A172 (cell line): ENCODE results near the gene VAC14. TPM values are rescaled to one million over a fixed set of nuclear protein-coding genes. Genes with fewer than 3 reads are reported as not detected.

Experiments used
- DNase-seq: peaks from one replicate; pipeline ENCODE4 v3.0.0-alpha.2; 2015; ENCODE audit warnings: low spot score
- total RNA-seq: library from RNA; depleted of rRNA; stranded (reverse); fragments of >200 nt; shearing (Covaris generic); gene quantifications from 2 replicates; pipeline ENCODE4 v1.2.3, GENCODE V29; 2014

Gene VAC14
- total RNA-seq, 1 experiment from 2014 or later, result 58.8 TPM

DNA sequence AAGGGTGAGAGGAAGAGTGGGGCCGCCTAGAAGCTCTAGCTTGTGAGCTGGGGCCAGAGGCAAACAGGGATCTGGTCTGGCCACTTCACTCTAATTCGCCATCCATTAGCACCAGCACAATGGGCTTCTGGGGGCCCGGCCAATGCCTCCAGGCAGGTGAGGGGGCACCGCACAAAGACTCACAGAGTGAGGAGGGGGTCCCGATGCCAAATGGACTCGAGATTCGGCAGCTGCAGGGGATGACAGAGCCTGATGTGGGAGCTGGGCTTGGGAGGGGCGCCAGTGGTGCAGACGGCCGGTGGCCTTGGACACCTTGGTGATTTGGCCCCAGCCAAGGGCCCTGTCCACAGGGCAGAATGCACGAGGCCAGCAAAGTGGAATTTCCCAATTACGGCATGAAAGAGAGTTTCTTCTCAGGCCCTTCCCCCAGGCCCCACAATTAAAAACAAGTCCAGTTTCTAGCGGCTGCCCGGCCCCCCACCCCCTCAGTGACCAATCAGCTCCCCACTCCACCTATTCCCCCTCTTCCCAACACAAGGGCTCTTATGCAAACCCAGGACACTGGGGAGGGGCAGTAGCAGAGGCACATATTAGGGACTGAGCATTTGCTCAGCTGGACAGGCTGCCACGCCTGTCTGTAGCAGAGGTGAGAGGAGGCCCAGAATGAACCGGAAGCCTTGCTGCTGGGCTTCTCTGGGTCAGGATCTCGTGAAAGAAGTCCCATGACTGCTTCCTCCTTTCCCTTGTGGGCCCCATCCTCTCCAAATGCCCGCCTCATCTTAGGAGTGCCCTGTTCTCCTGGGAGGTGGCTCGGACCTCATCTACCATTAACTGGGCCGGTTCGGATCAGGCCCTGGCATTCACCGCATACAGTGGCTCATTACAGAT lies 75.7 kb downstream of the VAC14 start:
- DNase-seq, result no peak

- no peak for DNase-seq
Observed at GRCh38 chr16:70724146-70725023, 76.6 kb downstream of the VAC14 start.

GRCh38 chr16:70723740-70724145 lies 77.2 kb downstream of the VAC14 start:
- no peak for DNase-seq

- DNase-seq, result no peak
Observed at GRCh38 chr16:70721202-70721963, 79.6 kb downstream of the VAC14 start.

DNA sequence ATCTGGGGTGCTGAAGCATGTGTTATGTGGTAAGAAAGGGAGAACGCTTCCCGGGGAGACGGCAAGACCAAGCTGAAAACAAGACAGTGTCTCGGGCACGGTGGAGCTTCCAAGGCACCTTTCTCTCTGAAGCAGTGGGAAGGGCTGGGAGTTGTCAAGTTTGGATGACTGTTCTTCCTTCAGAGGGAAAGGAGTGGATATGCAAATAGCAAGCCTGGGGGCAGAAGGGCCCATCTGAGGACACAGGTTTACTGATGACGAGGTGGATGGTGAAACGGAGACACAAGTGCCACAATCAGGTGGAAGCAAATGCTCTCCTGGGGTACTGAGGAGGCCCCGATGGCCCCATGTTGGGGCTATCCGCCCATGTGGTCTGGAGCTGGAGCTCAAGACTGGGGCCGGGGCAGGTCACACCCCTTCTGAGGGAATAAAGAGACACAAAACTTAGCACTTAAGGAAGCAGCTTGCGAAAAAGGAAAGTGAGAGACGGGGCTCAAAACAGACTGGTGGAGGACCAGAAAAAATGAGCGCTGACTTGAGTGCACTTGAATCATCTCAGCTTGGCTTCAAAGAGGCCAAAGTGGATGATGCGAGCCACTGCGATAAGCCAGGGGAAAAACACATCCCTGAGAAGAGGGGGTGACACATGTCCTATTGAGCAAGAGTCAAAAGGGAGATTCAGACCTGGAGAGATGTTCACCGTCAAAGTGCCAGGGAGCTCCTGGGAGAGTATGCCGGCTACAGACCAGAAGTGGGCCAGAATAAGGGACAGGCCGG lies 80.3 kb downstream of the VAC14 start:
- no peak for DNase-seq

GRCh38 chr16:70717065-70717464 lies 83.9 kb downstream of the VAC14 start:
- DNase-seq, result no peak

- peak; percentile 74 for DNase-seq
Observed at GRCh38 chr16:70715860-70716357, 85.0 kb downstream of the VAC14 start.

GRCh38 chr16:70715055-70715858 lies 85.7 kb downstream of the VAC14 start:
- DNase-seq, result peak; percentile 99

DNA sequence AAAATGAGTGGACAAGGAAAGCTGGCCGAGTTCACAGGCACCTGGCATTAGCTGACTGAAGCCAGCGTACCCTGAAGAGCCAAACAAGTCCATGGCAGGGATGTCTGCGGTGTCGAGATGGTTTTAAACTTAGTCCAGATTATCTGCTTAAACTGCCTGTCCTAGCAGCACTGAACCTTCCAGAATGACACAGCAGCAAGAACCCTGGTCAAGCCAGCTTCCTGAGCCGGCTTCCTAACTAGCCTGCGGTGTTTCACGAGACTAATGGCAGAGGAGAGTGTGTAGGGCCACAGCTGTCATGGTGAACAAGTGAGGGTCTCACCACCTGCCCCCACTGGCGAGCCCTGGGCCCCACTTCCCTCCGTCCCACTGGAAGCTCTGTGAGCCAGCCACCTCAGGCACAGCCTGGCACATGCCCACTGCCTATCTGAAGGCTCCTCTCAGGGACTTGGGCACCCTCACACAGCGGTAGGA lies 86.3 kb downstream of the VAC14 start:
- no peak for DNase-seq

- DNase-seq, result no peak
Observed at GRCh38 chr16:70713824-70714223, 87.1 kb downstream of the VAC14 start.

- no peak for DNase-seq
Observed at GRCh38 chr16:70713342-70713741, 87.6 kb downstream of the VAC14 start.

- DNase-seq, result no peak
Observed at GRCh38 chr16:70712942-70713341, 88.0 kb downstream of the VAC14 start.

DNA sequence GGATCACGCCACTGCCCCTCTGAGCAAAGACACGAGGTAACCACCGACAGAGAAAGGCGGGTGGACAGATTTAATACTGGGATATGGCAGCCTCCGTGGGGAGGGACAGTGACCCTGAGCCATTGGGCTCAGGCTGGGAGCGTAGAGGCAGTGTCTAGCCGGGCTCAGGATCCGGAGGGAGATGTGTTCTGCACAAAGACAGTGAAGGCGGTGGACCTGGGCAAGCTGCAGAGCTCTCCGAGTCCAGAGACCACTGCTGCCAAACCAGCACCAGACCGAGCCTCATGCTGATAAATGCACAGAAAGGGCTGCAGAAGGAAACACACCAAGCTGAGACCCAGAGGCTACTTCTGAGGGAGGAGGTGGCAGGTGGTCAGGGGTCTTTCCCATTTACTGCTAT lies 88.6 kb downstream of the VAC14 start:
- no peak for DNase-seq

GRCh38 chr16:70711211-70712031 lies 89.5 kb downstream of the VAC14 start:
- DNase-seq, result no peak

- no peak for DNase-seq
Observed at GRCh38 chr16:70710422-70711210, 90.3 kb downstream of the VAC14 start.

- DNase-seq, result no peak
Observed at GRCh38 chr16:70709942-70710341, 91.0 kb downstream of the VAC14 start.

GRCh38 chr16:70709457-70709856 lies 91.5 kb downstream of the VAC14 start:
- DNase-seq, result no peak
